ENCODE data around the gene FER.

The FER gene

GRCh38 chr5:109246395-109246794 lies 498.7 kb downstream of the FER start:
- no peak for DNase-seq (ENCODE audit: low read depth, low spot score)
- H3K4me3 ChIP-seq (ENCODE audit: low read length): no peak overlapping the region
